Measurements from ENCODE around the gene LRP8.

DNA sequence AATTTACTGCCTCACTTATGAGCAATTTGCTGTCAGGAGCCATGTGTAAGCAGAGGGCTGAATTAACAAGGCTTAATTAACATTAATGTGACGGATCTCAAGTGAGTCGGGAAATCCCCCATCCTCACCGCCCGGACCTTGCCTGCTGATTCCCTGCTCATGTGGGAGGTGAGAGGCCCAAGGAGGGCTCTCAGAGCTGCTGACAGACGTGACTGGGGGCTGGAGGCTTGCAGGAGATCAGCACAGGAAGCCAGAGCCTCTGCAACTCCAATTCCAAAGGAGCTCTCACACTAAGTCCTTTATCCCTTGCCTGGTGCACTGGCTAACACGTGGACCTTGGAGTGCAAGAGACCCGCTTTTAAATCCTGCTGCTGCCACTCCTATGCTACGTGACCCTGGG, 19.4 kb downstream of the LRP8 start:
- TF ChIP-seq, protein P1, sequence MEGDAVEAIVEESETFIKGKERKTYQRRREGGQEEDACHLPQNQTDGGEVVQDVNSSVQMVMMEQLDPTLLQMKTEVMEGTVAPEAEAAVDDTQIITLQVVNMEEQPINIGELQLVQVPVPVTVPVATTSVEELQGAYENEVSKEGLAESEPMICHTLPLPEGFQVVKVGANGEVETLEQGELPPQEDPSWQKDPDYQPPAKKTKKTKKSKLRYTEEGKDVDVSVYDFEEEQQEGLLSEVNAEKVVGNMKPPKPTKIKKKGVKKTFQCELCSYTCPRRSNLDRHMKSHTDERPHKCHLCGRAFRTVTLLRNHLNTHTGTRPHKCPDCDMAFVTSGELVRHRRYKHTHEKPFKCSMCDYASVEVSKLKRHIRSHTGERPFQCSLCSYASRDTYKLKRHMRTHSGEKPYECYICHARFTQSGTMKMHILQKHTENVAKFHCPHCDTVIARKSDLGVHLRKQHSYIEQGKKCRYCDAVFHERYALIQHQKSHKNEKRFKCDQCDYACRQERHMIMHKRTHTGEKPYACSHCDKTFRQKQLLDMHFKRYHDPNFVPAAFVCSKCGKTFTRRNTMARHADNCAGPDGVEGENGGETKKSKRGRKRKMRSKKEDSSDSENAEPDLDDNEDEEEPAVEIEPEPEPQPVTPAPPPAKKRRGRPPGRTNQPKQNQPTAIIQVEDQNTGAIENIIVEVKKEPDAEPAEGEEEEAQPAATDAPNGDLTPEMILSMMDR (IDR thresholded peaks at IDR 0.05; ENCODE audit: insufficient read depth, low read depth, low read length) = no peak
- TF ChIP-seq EZH2 (IDR thresholded peaks at IDR 0.05; ENCODE audit: insufficient read depth, low read length) = no peak

Measured in astrocyte (in vitro differentiated cells and primary cell).